Lower lobe of right lung (tissue), 2 donors: ENCODE measurements around the gene YIF1A. TPM values are rescaled to one million over a fixed set of nuclear protein-coding genes. Genes with fewer than 3 reads are reported as not detected.

ENCODE experiments used
- ATAC-seq, 2 donors: fragments of 200-7000 bp; cut with Tn5 transposase; one replicate each; pipeline ENCODE4 v1.9.1; 2020 to 2022; ENCODE audit warnings: mild to moderate bottlenecking in 2 of 2, moderate library complexity in 2 of 2
- DNase-seq: peaks from one replicate; pipeline ENCODE4 v3.0.0-alpha.2; 2020
- H3K27ac ChIP-seq: fragments of 200-600 bp; one replicate; pipeline ENCODE4 v1.8.0; 2022
- H3K27me3 ChIP-seq: fragments of 200-600 bp; one replicate; pipeline ENCODE4 v1.8.0; 2022; ENCODE audit warnings: low read depth
- H3K36me3 ChIP-seq: fragments of 200-600 bp; one replicate; pipeline ENCODE4 v1.8.0; 2022; ENCODE audit warnings: mild to moderate bottlenecking
- H3K4me1 ChIP-seq: fragments of 200-600 bp; one replicate; pipeline ENCODE4 v1.8.0; 2022
- H3K4me3 ChIP-seq: fragments of 200-600 bp; one replicate; pipeline ENCODE4 v1.8.0; 2022; ENCODE audit warnings: mild to moderate bottlenecking
- H3K9me3 ChIP-seq: fragments of 200-600 bp; one replicate; pipeline ENCODE4 v1.8.0; 2022
- intact Hi-C: fragments of 100-400 bp; cut with DNase I; formaldehyde crosslinking; loops from one replicate; pipeline ENCODE4 v1.11.0; 2022
- total RNA-seq: library from RNA; stranded (reverse); fragmentation: NEBNext Ultra II Directional; extraction: Animal tissue kit (Norgen Biotek cat#: 25700); gene quantifications from one replicate; pipeline ENCODE4 v1.2.1, GENCODE V29; 2021
- TF ChIP-seq, protein P1 (sequence below): fragments of 200-600 bp; IDR thresholded peaks from one replicate; pipeline ENCODE4 v1.8.0; 2022; ENCODE audit warnings: antibody characterized with exemption, mild to moderate bottlenecking
- donor health status: DM: no; HTN: yes; CAD: no; lungs with severe emphysema.

YIF1A gene
- total RNA-seq, 1 donor from 2014 or later: 67.8 TPM

- peak overlapping the region; percentile 59 for H3K4me3 ChIP-seq
- intact Hi-C loops: no loop called here
- TF ChIP-seq, protein P1, sequence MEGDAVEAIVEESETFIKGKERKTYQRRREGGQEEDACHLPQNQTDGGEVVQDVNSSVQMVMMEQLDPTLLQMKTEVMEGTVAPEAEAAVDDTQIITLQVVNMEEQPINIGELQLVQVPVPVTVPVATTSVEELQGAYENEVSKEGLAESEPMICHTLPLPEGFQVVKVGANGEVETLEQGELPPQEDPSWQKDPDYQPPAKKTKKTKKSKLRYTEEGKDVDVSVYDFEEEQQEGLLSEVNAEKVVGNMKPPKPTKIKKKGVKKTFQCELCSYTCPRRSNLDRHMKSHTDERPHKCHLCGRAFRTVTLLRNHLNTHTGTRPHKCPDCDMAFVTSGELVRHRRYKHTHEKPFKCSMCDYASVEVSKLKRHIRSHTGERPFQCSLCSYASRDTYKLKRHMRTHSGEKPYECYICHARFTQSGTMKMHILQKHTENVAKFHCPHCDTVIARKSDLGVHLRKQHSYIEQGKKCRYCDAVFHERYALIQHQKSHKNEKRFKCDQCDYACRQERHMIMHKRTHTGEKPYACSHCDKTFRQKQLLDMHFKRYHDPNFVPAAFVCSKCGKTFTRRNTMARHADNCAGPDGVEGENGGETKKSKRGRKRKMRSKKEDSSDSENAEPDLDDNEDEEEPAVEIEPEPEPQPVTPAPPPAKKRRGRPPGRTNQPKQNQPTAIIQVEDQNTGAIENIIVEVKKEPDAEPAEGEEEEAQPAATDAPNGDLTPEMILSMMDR: no peak
- no peaks in the 10 kb centered on the region for H3K36me3 ChIP-seq
- no peaks in the 10 kb centered on the region for H3K9me3 ChIP-seq
- H3K4me1 ChIP-seq: peaks cover 44% of the 10 kb centered on the region
- peak overlapping the region; percentile 65 for H3K27ac ChIP-seq
- no peak for ATAC-seq
- H3K27me3 ChIP-seq: peaks cover 5% of the 10 kb centered on the region
- DNase-seq: no peak
Measured at GRCh38 chr11:66317322-66317722, 28.4 kb upstream of the YIF1A start.

GRCh38 chr11:66316849-66317251, 27.9 kb upstream of the YIF1A start, which contains the start of gene CD248:
Gene CD248 (minus strand): TSS chr11:66317044. CDS start chr11:66317027, 17 bp downstream.
- Histone ChIP-seq H3K4me3 (peak within 1 kb of the TSS; percentile 59), H3K9me3 (no peaks in the 10 kb centered on the region), H3K4me1 (peaks cover 44% of the 10 kb centered on the region), H3K36me3 (no peaks in the 10 kb centered on the region), H3K27me3 (peaks cover 5% of the 10 kb centered on the region), H3K27ac (peak within 1 kb of the TSS; percentile 65)
- ATAC-seq (no peak), DNase-seq (no peak)
- intact Hi-C loops: no loop called here
- TF ChIP-seq, protein P1: no peak

GRCh38 chr11:66315921-66316811, 27.2 kb upstream of the YIF1A start:
- intact Hi-C loops: no loop called here
- DNase-seq: no peak
- peak overlapping the region; percentile 65 for H3K27ac ChIP-seq
- H3K27me3 ChIP-seq: peaks cover 5% of the 10 kb centered on the region
- peaks cover 44% of the 10 kb centered on the region for H3K4me1 ChIP-seq
- TF ChIP-seq, protein P1: no peak
- H3K9me3 ChIP-seq: no peaks in the 10 kb centered on the region
- peak overlapping the region; percentile 59 for H3K4me3 ChIP-seq
- ATAC-seq: no peak
- no peaks in the 10 kb centered on the region for H3K36me3 ChIP-seq

DNA sequence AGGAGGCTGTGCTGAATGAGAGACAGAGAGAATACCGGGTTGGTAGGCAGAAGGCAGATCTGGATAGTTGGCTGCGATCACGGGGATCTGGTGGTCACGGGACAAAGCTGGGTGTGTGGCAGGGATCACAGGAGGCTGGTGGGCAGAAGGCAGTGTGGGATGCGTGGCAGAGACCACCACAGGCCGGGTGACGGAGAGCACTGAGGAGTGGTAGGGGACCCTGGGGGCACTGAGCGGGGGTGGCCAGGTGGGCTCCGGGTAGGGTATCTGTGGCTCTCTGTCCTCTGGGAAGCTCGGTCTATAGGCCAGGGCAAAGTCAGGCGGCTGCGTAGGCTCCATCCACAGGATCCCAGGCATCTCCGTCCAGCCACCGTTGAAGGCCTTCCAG, 26.5 kb upstream of the YIF1A start:
- peak overlapping the region; percentile 59 for H3K4me3 ChIP-seq
- peaks cover 44% of the 10 kb centered on the region for H3K4me1 ChIP-seq
- intact Hi-C loops: no loop called here
- DNase-seq (no peak), ATAC-seq (no peak)
- no peaks in the 10 kb centered on the region for H3K36me3 ChIP-seq
- no peaks in the 10 kb centered on the region for H3K9me3 ChIP-seq
- peak overlapping the region; percentile 65 for H3K27ac ChIP-seq
- TF ChIP-seq, protein P1: no peak
- H3K27me3 ChIP-seq: peaks cover 5% of the 10 kb centered on the region

DNA sequence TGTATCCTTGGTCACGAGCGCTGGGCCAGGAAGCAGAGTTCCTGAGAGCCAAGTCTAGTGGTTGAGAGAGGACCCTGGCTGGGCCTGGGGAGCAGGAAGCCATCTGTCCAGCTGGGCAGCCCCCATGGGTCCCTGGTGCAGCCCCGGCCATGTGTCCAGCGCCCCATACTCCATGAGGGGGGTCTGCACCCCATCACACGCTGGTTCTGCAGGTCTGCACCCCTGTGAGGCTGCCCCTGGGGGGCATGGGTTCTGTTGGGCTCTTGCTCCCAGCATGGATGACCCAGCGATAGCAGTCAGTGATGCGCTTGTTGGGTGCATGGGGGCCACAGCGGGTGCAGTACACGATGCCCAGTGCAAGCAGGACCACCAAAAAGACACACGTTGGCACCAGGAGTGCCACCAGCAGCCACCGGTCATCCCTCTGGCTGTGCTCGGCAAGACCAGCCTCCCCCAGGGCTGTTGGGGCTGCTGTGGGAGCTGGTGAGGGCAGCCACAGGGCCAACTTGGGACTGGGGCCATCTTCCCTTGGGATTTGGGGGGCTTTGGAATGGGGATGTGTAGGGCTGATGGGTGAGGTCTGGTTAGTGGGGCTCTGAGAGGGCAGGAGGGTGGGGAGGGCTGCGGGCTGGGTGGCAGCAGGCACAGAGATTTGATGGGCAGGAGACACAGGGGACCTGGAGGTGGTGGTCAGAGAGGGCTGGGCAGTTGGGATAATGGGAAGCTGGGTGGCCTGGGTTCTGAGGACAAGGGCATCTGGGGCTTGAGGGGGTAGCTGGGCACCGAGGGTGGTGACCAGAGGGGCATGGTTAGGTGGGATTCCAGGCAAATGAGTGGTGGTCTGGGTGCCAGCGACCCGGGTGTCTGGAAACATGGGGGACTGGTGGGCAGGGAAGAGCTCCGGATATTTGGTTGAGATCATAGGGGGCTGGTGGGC, 25.9 kb upstream of the YIF1A start:
- H3K36me3 ChIP-seq: no peaks in the 10 kb centered on the region
- ATAC-seq (no peak), DNase-seq (no peak)
- peaks cover 5% of the 10 kb centered on the region for H3K27me3 ChIP-seq
- peak overlapping the region; percentile 59 for H3K4me3 ChIP-seq
- TF ChIP-seq, protein P1: no peak
- intact Hi-C loops: no loop called here
- peaks cover 44% of the 10 kb centered on the region for H3K4me1 ChIP-seq
- peak overlapping the region; percentile 88 for H3K27ac ChIP-seq
- no peaks in the 10 kb centered on the region for H3K9me3 ChIP-seq
